H9 (cell line): ENCODE measurements around the gene MRPS11. TPM values are rescaled to one million over a fixed set of nuclear protein-coding genes. Genes with fewer than 3 reads are reported as not detected.

Source experiments
- DNase-seq: peaks from one replicate; pipeline ENCODE4 v3.0.0-alpha.2; 2017
- H2AFZ ChIP-seq: one replicate; pipeline ENCODE4 v1.6.1; 2013; ENCODE audit warnings: mild to moderate bottlenecking, low read length, control low read depth, moderate library complexity
- H2AK5ac ChIP-seq: 2 replicates; pipeline ENCODE4 v1.6.1; 2013; ENCODE audit warnings: low read length, control low read depth, mixed read lengths; ENCODE audit not compliant: insufficient read length
- H2BK120ac ChIP-seq: one replicate; pipeline ENCODE4 v1.6.1; 2013; ENCODE audit warnings: low read depth, mild to moderate bottlenecking, low read length, control low read depth, inconsistent platforms; ENCODE audit not compliant: poor library complexity, severe bottlenecking
- H2BK12ac ChIP-seq: 2 replicates; pipeline ENCODE4 v1.6.1; 2013; ENCODE audit warnings: low read length, control low read depth, mixed read lengths, low read depth; ENCODE audit not compliant: insufficient read length
- H2BK15ac ChIP-seq: 2 replicates; pipeline ENCODE4 v1.6.1; 2013; ENCODE audit warnings: low read depth, low read length, control low read depth
- H2BK20ac ChIP-seq: one replicate; pipeline ENCODE4 v1.6.1; 2013; ENCODE audit warnings: low read depth, mild to moderate bottlenecking, low read length, control low read depth, inconsistent platforms; ENCODE audit not compliant: poor library complexity, severe bottlenecking
- H2BK5ac ChIP-seq: 2 replicates; pipeline ENCODE4 v1.6.1; 2013; ENCODE audit warnings: low read length, control low read depth, mixed read lengths; ENCODE audit not compliant: insufficient read length
- H3K14ac ChIP-seq: 2 replicates; pipeline ENCODE4 v1.6.1; 2013; ENCODE audit warnings: low read length, control low read depth; ENCODE audit not compliant: insufficient read depth
- H3K18ac ChIP-seq: 2 replicates; pipeline ENCODE4 v1.6.1; 2013; ENCODE audit warnings: low read depth, mild to moderate bottlenecking, mixed read lengths, low read length, control low read depth; ENCODE audit not compliant: insufficient read length
- H3K23ac ChIP-seq: 2 replicates; pipeline ENCODE4 v1.6.1; 2013; ENCODE audit warnings: low read length, control low read depth, mixed read lengths, low read depth; ENCODE audit not compliant: insufficient read length
- H3K23me2 ChIP-seq: 2 replicates; pipeline ENCODE4 v1.6.1; 2013; ENCODE audit warnings: low read depth, mild to moderate bottlenecking, mixed read lengths, low read length, control low read depth; ENCODE audit not compliant: insufficient read length, poor library complexity, severe bottlenecking
- H3K27ac ChIP-seq: 2 replicates; pipeline ENCODE4 v1.5.1; 2013; ENCODE audit warnings: low read length, control low read depth, mixed read lengths, low read depth; ENCODE audit not compliant: insufficient read length
- H3K27me3 ChIP-seq: 2 replicates; pipeline ENCODE4 v1.6.1; 2013; ENCODE audit warnings: low read length, control low read depth, inconsistent platforms; ENCODE audit not compliant: insufficient read depth
- H3K4ac ChIP-seq: 2 replicates; pipeline ENCODE4 v1.6.1; 2013; ENCODE audit warnings: low read depth, mild to moderate bottlenecking, control low read depth, inconsistent platforms, low read length, moderate library complexity
- H3K4me1 ChIP-seq: 2 replicates; pipeline ENCODE4 v1.6.1; 2013; ENCODE audit warnings: low read length, control low read depth, inconsistent platforms; ENCODE audit not compliant: insufficient read depth
- H3K4me2 ChIP-seq: 2 replicates; pipeline ENCODE4 v1.6.1; 2013; ENCODE audit warnings: low read length, control low read depth, mixed read lengths; ENCODE audit not compliant: insufficient read length, insufficient read depth
- H3K56ac ChIP-seq: 2 replicates; pipeline ENCODE4 v1.6.1; 2013; ENCODE audit warnings: low read depth, mild to moderate bottlenecking, mixed read lengths, low read length, control low read depth; ENCODE audit not compliant: insufficient read length
- H3K79me1 ChIP-seq: 2 replicates; pipeline ENCODE4 v1.6.1; 2013; ENCODE audit warnings: low read depth, mild to moderate bottlenecking, moderate library complexity, low read length, control low read depth, inconsistent platforms; ENCODE audit not compliant: insufficient read depth, poor library complexity, severe bottlenecking
- H3K79me2 ChIP-seq: 2 replicates; pipeline ENCODE4 v1.6.1; 2013; ENCODE audit warnings: low read length, control low read depth, inconsistent platforms; ENCODE audit not compliant: insufficient read depth
- H3K9ac ChIP-seq: 2 replicates; pipeline ENCODE4 v1.6.1; 2013; ENCODE audit warnings: low read length, control low read depth, mixed read lengths; ENCODE audit not compliant: insufficient read length; ENCODE audit errors: extremely low read depth
- H3K9me3 ChIP-seq: one replicate; pipeline ENCODE4 v1.6.1; 2013; ENCODE audit warnings: low read depth, low read length, inconsistent platforms; ENCODE audit not compliant: control insufficient read depth
- H3T11ph ChIP-seq: one replicate; pipeline ENCODE4 v1.6.1; 2013; ENCODE audit warnings: mild to moderate bottlenecking, low read length, control low read depth, inconsistent platforms
- H4K20me1 ChIP-seq: one replicate; pipeline ENCODE4 v1.6.1; 2013; ENCODE audit not compliant: control insufficient read depth, insufficient read length, insufficient read depth
- H4K5ac ChIP-seq: 2 replicates; pipeline ENCODE4 v1.6.1; 2013; ENCODE audit warnings: low read depth, mild to moderate bottlenecking, mixed read lengths, low read length, control low read depth; ENCODE audit not compliant: insufficient read length
- H4K8ac ChIP-seq: replicated peaks from 2 replicates; pipeline ENCODE4 v1.6.1; 2013; ENCODE audit warnings: low read length, control low read depth, mixed read lengths, low read depth; ENCODE audit not compliant: insufficient read length
- H4K91ac ChIP-seq: 2 replicates; pipeline ENCODE4 v1.6.1; 2013; ENCODE audit warnings: low read depth, mild to moderate bottlenecking, moderate library complexity, mixed read lengths, low read length, control low read depth; ENCODE audit not compliant: insufficient read length
- H3K27ac Mint-ChIP-seq, 3 experiments: 2 replicates in 2 of 3; 3 replicates in 1 of 3; pipeline ENCODE4 v1.8.0; 2020 to 2021; ENCODE audit warnings: mixed read lengths in 3 of 3, mild to moderate bottlenecking in 1 of 3, moderate library complexity in 1 of 3
- H3K27me3 Mint-ChIP-seq: 2 replicates; pipeline ENCODE4 v1.8.0; 2021; ENCODE audit warnings: low read depth, mild to moderate bottlenecking, moderate library complexity, mixed read lengths
- H3K36me3 Mint-ChIP-seq, 3 experiments: 2 replicates in 2 of 3; 3 replicates in 1 of 3; pipeline ENCODE4 v1.8.0; 2020 to 2021; ENCODE audit warnings: low read depth in 3 of 3, mixed read lengths in 3 of 3; ENCODE audit not compliant: insufficient read depth in 1 of 3
- H3K4me1 Mint-ChIP-seq, 2 experiments: 2 replicates each; pipeline ENCODE4 v1.8.0; 2020; ENCODE audit warnings: mixed read lengths in 2 of 2
- H3K4me3 Mint-ChIP-seq, 2 experiments: 2 replicates in 1 of 2; 3 replicates in 1 of 2; pipeline ENCODE4 v1.8.0; 2020 to 2021; ENCODE audit warnings: mild to moderate bottlenecking in 2 of 2, mixed read lengths in 2 of 2, moderate library complexity in 1 of 2
- H3K9me3 Mint-ChIP-seq, 2 experiments: 2 replicates in 1 of 2; 3 replicates in 1 of 2; pipeline ENCODE4 v1.8.0; 2020; ENCODE audit warnings: mild to moderate bottlenecking in 2 of 2, mixed read lengths in 2 of 2, moderate library complexity in 1 of 2
- WGBS: extraction: QIAGEN DNeasy Blood & Tissue Kit; methylation state at CpG from one replicate; pipeline ENCODE4 v1.1.7; 2013; ENCODE audit warnings: missing lambda C conversion rate, low lambda C conversion rate, mixed read lengths; ENCODE audit not compliant: insufficient read length; ENCODE audit errors: extremely low coverage; 5-methylcytosine and 5-hydroxymethylcytosine counted together
- total RNA-seq: library from RNA; stranded (reverse); gene quantifications from 2 replicates; pipeline ENCODE4 v1.2.1, GENCODE V29; 2021
- TF ChIP-seq, protein P1 (sequence below): fragments of 200-600 bp; sonication (generic); conservative IDR thresholded peaks from 3 replicates; pipeline ENCODE4 v1.8.0; 2021; ENCODE audit warnings: antibody characterized with exemption, mild to moderate bottlenecking

MRPS11 gene
- total RNA-seq, 1 experiment from 2014 or later, result 54.5 TPM

DNA sequence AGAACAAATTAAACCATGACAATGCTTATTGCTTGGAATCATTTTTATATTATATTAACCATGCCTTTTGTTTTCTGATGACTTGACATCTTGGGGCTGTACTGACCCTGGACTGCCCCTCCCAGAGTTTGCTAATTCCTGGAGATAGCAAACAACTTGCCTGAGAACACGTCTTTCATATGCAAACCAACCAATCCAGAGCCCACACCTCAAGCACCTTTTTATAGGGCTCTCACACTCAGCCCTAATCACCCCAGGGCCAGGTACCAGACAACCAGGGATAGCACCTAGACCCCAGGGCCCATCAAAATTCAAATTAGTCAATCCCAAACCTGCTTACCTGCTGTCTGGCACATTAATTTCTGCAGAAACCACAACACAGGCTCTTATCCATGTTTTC is 36.9 kb downstream of the MRPS11 start:
- Histone ChIP-seq H2AK5ac (no peak overlapping the region), H3K18ac (no peak overlapping the region), H2AFZ (no peak overlapping the region), H3K4me2 (no peak overlapping the region), H3K9ac (no peak overlapping the region), H4K8ac (no peak overlapping the region), H3K27ac (no peak overlapping the region), H4K20me1 (no peaks in the 10 kb centered on the region), H3K79me1 (no peaks in the 10 kb centered on the region), H3K14ac (no peak overlapping the region), H3K27me3 (no peaks in the 10 kb centered on the region), H3K4me1 (peaks cover 6% of the 10 kb centered on the region; the same call in 1 of the 2 replicates), H2BK120ac (no peak overlapping the region), H3K23me2 (no peaks in the 10 kb centered on the region), H2BK20ac (no peak overlapping the region), H4K5ac (no peak overlapping the region), H2BK12ac (no peak overlapping the region), H3K4ac (no peak overlapping the region), H3K79me2 (no peaks in the 10 kb centered on the region), H3K56ac (no peak overlapping the region), H4K91ac (no peak overlapping the region), H2BK5ac (no peak overlapping the region), H3K9me3 (no peaks in the 10 kb centered on the region), H3T11ph (no peak overlapping the region), H3K23ac (no peak overlapping the region), H2BK15ac (no peak overlapping the region)
- H3K36me3 Mint-ChIP-seq, result peaks cover 5 to 17% (median 10%) of the 10 kb centered on the region in 3 experiments; a peak in 5 of 7 replicates
- TF ChIP-seq, protein P1, sequence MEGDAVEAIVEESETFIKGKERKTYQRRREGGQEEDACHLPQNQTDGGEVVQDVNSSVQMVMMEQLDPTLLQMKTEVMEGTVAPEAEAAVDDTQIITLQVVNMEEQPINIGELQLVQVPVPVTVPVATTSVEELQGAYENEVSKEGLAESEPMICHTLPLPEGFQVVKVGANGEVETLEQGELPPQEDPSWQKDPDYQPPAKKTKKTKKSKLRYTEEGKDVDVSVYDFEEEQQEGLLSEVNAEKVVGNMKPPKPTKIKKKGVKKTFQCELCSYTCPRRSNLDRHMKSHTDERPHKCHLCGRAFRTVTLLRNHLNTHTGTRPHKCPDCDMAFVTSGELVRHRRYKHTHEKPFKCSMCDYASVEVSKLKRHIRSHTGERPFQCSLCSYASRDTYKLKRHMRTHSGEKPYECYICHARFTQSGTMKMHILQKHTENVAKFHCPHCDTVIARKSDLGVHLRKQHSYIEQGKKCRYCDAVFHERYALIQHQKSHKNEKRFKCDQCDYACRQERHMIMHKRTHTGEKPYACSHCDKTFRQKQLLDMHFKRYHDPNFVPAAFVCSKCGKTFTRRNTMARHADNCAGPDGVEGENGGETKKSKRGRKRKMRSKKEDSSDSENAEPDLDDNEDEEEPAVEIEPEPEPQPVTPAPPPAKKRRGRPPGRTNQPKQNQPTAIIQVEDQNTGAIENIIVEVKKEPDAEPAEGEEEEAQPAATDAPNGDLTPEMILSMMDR, result no peak
- no peak overlapping the region for H3K27ac Mint-ChIP-seq
- H3K27me3 Mint-ChIP-seq, result peaks cover 9% of the 10 kb centered on the region
- H3K9me3 Mint-ChIP-seq, result no peaks in the 10 kb centered on the region
- WGBS, result no CpG with 5 or more reads among the region's 1 CpG
- no peak overlapping the region; a peak in 1 of 5 replicates for H3K4me3 Mint-ChIP-seq
- peaks cover 28 to 30% of the 10 kb centered on the region in 2 experiments for H3K4me1 Mint-ChIP-seq
- DNase-seq, result no peak
